K562 (cell line): ENCODE measurements around the gene PIGB. TPM values are rescaled to one million over a fixed set of nuclear protein-coding genes. Genes with fewer than 3 reads are reported as not detected.
A peak's percentile ranks its signal among the peaks of the same experiment; 100 is the strongest.

Experiments
- CHD1 ChIP-seq: fragments of 200-600 bp; sonication (generic); IDR thresholded peaks from one replicate; pipeline ENCODE4 v1.6.1; 2012; ENCODE audit warnings: mild to moderate bottlenecking, moderate library complexity, low read length, inconsistent platforms
- CREB3 ChIP-seq: fragments of 450-650 bp; conservative IDR thresholded peaks from 2 replicates; pipeline ENCODE4 v1.6.1; 2016; ENCODE audit warnings: missing genetic modification characterization, low read depth, mild to moderate bottlenecking, missing compliant biosample characterization, moderate library complexity
- DACH1 ChIP-seq: fragments of 450-650 bp; IDR thresholded peaks from 2 replicates; pipeline ENCODE4 v1.6.1; 2018; ENCODE audit not compliant: partially characterized antibody
- DPF2 ChIP-seq: fragments of 450-650 bp; IDR thresholded peaks from 2 replicates; pipeline ENCODE4 v1.6.1; 2016
- E4F1 ChIP-seq: fragments of 250-450 bp; sonication (Bioruptor Pico); IDR thresholded peaks from 2 replicates; pipeline ENCODE4 v1.5.0; 2021; ENCODE audit warnings: mild to moderate bottlenecking, borderline replicate concordance
- GATA2 ChIP-seq: sonication (generic); formaldehyde crosslinking; IDR thresholded peaks from 2 replicates; pipeline ENCODE4 v1.4.0; 2020; ENCODE audit warnings: mild to moderate bottlenecking, missing genetic modification reagents
- IRF9 ChIP-seq: fragments of 450-650 bp; IDR thresholded peaks from 2 replicates; pipeline ENCODE4 v1.6.1; 2016; ENCODE audit warnings: missing biosample characterization, missing genetic modification characterization
- KDM2B ChIP-seq: fragments of 250-450 bp; sonication (Bioruptor Pico); IDR thresholded peaks from 2 replicates; pipeline ENCODE4 v1.8.0; 2021; ENCODE audit warnings: mild to moderate bottlenecking, moderate library complexity
- KLF1 ChIP-seq: fragments of 450-650 bp; IDR thresholded peaks from 2 replicates; pipeline ENCODE4 v1.6.1; 2016; ENCODE audit warnings: missing genetic modification characterization, missing compliant biosample characterization
- L3MBTL2 ChIP-seq: fragments of 450-650 bp; IDR thresholded peaks from 2 replicates; pipeline ENCODE4 v1.6.1; 2016; ENCODE audit warnings: mild to moderate bottlenecking, moderate library complexity
- MECOM ChIP-seq: fragments of 250-450 bp; sonication (Bioruptor Pico); IDR thresholded peaks from 2 replicates; pipeline ENCODE4 v1.8.0; 2022; ENCODE audit warnings: inconsistent platforms
- MTA3 ChIP-seq: fragments of 450-650 bp; formaldehyde crosslinking; IDR thresholded peaks from 2 replicates; pipeline ENCODE4 v1.6.1; 2017; ENCODE audit warnings: mild to moderate bottlenecking, borderline replicate concordance
- NR4A1 ChIP-seq, 2 experiments: fragments of 250-450 bp in 1 of 2; fragments of 450-650 bp in 1 of 2; sonication (Bioruptor Pico) in 1 of 2; IDR thresholded peaks; 2 replicates each; pipeline versions ENCODE4 v1.4.0 to v1.6.1; 2016 to 2020; ENCODE audit warnings: mild to moderate bottlenecking in 2 of 2, missing compliant biosample characterization in 1 of 2, missing genetic modification characterization in 1 of 2, moderate library complexity in 1 of 2
- POU5F1 ChIP-seq: fragments of 150-350 bp; IDR thresholded peaks from 2 replicates; pipeline ENCODE4 v1.6.1; 2014; ENCODE audit warnings: borderline replicate concordance, low read length, low read depth, mild to moderate bottlenecking; ENCODE audit not compliant: partially characterized antibody
- RB1 ChIP-seq: fragments of 450-650 bp; IDR thresholded peaks from 2 replicates; pipeline ENCODE4 v1.6.1; 2017; ENCODE audit warnings: low read depth, mild to moderate bottlenecking
- SAFB ChIP-seq: fragments of 200-400 bp; formaldehyde crosslinking; IDR thresholded peaks from 2 replicates; pipeline ENCODE4 v1.6.1; 2017; ENCODE audit warnings: low read depth, low read length, borderline replicate concordance
- SMARCE1 ChIP-seq: fragments of 450-650 bp; IDR thresholded peaks from 2 replicates; pipeline ENCODE4 v1.7.1; 2016; ENCODE audit warnings: mild to moderate bottlenecking
- ZFP91 ChIP-seq: sonication (generic); formaldehyde crosslinking; IDR thresholded peaks from 2 replicates; pipeline ENCODE4 v1.8.0; 2022; ENCODE audit warnings: mild to moderate bottlenecking, missing genetic modification reagents
- ZNF197 ChIP-seq: fragments of 200-800 bp; sonication (Bioruptor generic); IDR thresholded peaks from 2 replicates; pipeline ENCODE4 v1.6.1; 2016; ENCODE audit warnings: low read depth, missing genetic modification characterization, missing compliant biosample characterization
- ZNF224 ChIP-seq: sonication (generic); formaldehyde crosslinking; IDR thresholded peaks from 2 replicates; pipeline ENCODE4 v1.8.0; 2022; ENCODE audit warnings: mild to moderate bottlenecking, missing genetic modification reagents
- ZNF324 ChIP-seq: fragments of 250-450 bp; sonication (Bioruptor Pico); IDR thresholded peaks from 2 replicates; pipeline ENCODE4 v1.4.0; 2020; ENCODE audit warnings: mild to moderate bottlenecking
- ZNF76 ChIP-seq: fragments of 250-450 bp; sonication (Bioruptor Pico); IDR thresholded peaks from 2 replicates; pipeline ENCODE4 v1.4.0; 2020; ENCODE audit warnings: mild to moderate bottlenecking, moderate library complexity, borderline replicate concordance
- polyA plus RNA-seq, 8 experiments: library from polyadenylated mRNA; depleted of rRNA in 4 of 8; stranded (reverse) in 5 of 8; unstranded in 3 of 8; fragments of >200 nt; fragmentation: Nextera tagmentation in 2 of 8; fragmentation: Illumina TruSeq in 1 of 8; extraction: Ambion mirVana in 2 of 8; extraction: Trizol in 1 of 8; gene quantifications; 2 replicates each; pipeline versions ENCODE4 v1.2.1 to v1.2.3, GENCODE V29; 2011 to 2014; ENCODE audit warnings: inconsistent platforms in 1 of 8, missing spikeins in 1 of 8
- total RNA-seq, 7 experiments: library from RNA; depleted of rRNA in 6 of 7; stranded (reverse); fragments of >200 nt in 6 of 7; fragmentation: Illumina TruSeq in 2 of 7; extraction: Trizol in 2 of 7; gene quantifications; 2 replicates each; pipeline versions ENCODE4 v1.2.1 to v1.2.3, GENCODE V29; 2011 to 2021; ENCODE audit warnings: low replicate concordance in 1 of 7

PIGB gene
- total and polyA plus RNA-seq, 9 of the 15 experiments (the other 6 are each of a cell fraction or from before 2014, with no cell fraction given), result 9.9 to 32.3 (median 18.2) TPM

GRCh38 chr15:55318588-55319494, at the start of gene PIGB, which contains the start of gene PIGBOS1 (continued):
- TF ChIP-seq MECOM (CRISPR knock-in tag), result no peak
- no peak for TF ChIP-seq NR4A1 (CRISPR knock-in tag; IDR thresholded peaks at IDR 0.05)
- peak; percentile 62; the same call in 1 of the 2 replicates for TF ChIP-seq NR4A1 (tag; IDR thresholded peaks at IDR 0.05)
- TF ChIP-seq RB1, result peak; percentile 83
- TF ChIP-seq IRF9 (tag), result no peak
- 0 out of 2 replicates have a peak, but pooled peaks have one; percentile 28 for TF ChIP-seq ZFP91 (CRISPR knock-in tag)
- no peak for TF ChIP-seq ZNF224 (CRISPR knock-in tag)
- TF ChIP-seq ZNF324 (CRISPR knock-in tag), result no peak
- peak; percentile 28 for TF ChIP-seq CHD1
- TF ChIP-seq DACH1, result no peak
- peak; percentile 60; the same call in 1 of the 2 replicates for TF ChIP-seq SMARCE1
- TF ChIP-seq GATA2, result no peak
- TF ChIP-seq E4F1 (CRISPR knock-in tag), result no peak
- TF ChIP-seq KDM2B, result no peak
- no peak for TF ChIP-seq ZNF76 (CRISPR knock-in tag)
- TF ChIP-seq CREB3, result peak; percentile 49; the same call in 1 of the 2 replicates
- peak; percentile 99 for TF ChIP-seq MTA3
- no peak; the same call in 1 of the 2 replicates for TF ChIP-seq ZNF197
- TF ChIP-seq KLF1 (tag), result peak; percentile 46; the same call in 1 of the 2 replicates
- TF ChIP-seq SAFB, result no peak
- TF ChIP-seq POU5F1, result peak; percentile 92
- TF ChIP-seq L3MBTL2, result peak; percentile 68; the same call in 1 of the 2 replicates
- no peak for TF ChIP-seq DPF2
